ENCODE data around the gene OLR1.

DNA sequence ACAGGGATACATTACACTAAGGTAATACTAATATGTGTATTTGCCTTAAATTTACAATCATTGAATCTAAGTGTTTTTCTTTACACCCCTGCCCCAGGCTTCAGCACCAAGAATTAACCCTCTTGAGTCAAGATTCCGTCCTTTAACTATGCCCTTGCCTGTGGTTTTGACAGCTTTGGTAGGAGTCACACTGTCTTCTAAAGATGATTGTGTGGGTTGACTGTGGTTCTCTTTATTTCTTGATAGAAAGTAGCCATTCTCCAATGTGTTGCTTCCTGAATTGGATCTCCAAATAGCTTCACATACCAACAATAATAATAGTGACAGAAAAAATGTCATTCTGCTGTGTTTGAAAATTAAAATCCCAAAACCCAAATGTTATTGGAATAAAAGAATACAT lies 45.5 kb downstream of the OLR1 start:
- TF ChIP-seq, protein P1, sequence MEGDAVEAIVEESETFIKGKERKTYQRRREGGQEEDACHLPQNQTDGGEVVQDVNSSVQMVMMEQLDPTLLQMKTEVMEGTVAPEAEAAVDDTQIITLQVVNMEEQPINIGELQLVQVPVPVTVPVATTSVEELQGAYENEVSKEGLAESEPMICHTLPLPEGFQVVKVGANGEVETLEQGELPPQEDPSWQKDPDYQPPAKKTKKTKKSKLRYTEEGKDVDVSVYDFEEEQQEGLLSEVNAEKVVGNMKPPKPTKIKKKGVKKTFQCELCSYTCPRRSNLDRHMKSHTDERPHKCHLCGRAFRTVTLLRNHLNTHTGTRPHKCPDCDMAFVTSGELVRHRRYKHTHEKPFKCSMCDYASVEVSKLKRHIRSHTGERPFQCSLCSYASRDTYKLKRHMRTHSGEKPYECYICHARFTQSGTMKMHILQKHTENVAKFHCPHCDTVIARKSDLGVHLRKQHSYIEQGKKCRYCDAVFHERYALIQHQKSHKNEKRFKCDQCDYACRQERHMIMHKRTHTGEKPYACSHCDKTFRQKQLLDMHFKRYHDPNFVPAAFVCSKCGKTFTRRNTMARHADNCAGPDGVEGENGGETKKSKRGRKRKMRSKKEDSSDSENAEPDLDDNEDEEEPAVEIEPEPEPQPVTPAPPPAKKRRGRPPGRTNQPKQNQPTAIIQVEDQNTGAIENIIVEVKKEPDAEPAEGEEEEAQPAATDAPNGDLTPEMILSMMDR (IDR thresholded peaks at IDR 0.05) = no peak
- no peak for TF ChIP-seq POLR2A (IDR thresholded peaks at IDR 0.05)
- no peak for TF ChIP-seq EP300 (IDR thresholded peaks at IDR 0.05)

Measured in ovary (tissue), 3 donors.